Left ventricle myocardium superior (tissue), 1 donor: ENCODE results near the gene MLF1. TPM values are rescaled to one million over a fixed set of nuclear protein-coding genes. Genes with fewer than 3 reads are reported as not detected.

Source experiments
- total RNA-seq: library from RNA; stranded (reverse); fragmentation: NEBNext Ultra II Directional; extraction: Animal tissue kit (Norgen Biotek cat#: 25700); gene quantifications from one replicate; pipeline ENCODE4 v1.2.1, GENCODE V29; 2021
- donor health status: DM: no; HTN: yes; CAD: no; lungs with severe emphysema.

Gene MLF1
- total RNA-seq, 1 donor from 2014 or later: 234 TPM

Other genes starting within 250 kb of the MLF1 start
- gene GFM1, start 73.3 kb downstream of the MLF1 start, total RNA-seq: 65.1 TPM
- gene LXN, start 101.5 kb downstream of the MLF1 start, total RNA-seq: 3.3 TPM
- gene RARRES1, start 161.3 kb downstream of the MLF1 start, total RNA-seq: 14.6 TPM
- 34.3 TPM for gene MFSD1, start 230.9 kb downstream of the MLF1 start, total RNA-seq